BJ (cell line): ENCODE data around the gene RUNX2. TPM values are rescaled to one million over a fixed set of nuclear protein-coding genes. Genes with fewer than 3 reads are reported as not detected.

Experiments
- CTCF ChIA-PET: fragments of 350-600 bp; formaldehyde crosslinking; extraction: SDS; loops from one replicate; lab custom pipeline; 2021; ENCODE audit warnings: antibody characterized with exemption, inconsistent platforms; lab: Yijun Ruan, JAX
- POLR2A ChIA-PET: fragments of 300-600 bp; sonication (Branson Sonifier 250); formaldehyde crosslinking; extraction: SDS; loops from one replicate; lab custom pipeline; 2021; ENCODE audit warnings: antibody characterized with exemption; lab: Charles Lee
- DNase-seq: peaks from one replicate; pipeline ENCODE4 v3.0.0-alpha.2; 2011; ENCODE audit warnings: low read depth
- H3K27me3 ChIP-seq: 2 replicates; pipeline ENCODE4 v1.6.0; 2011; ENCODE audit warnings: low read length; ENCODE audit not compliant: control insufficient read depth, insufficient read depth
- H3K36me3 ChIP-seq: 2 replicates; pipeline ENCODE4 v1.5.1; 2011; ENCODE audit warnings: low read length; ENCODE audit not compliant: control insufficient read depth, insufficient read depth
- H3K4me3 ChIP-seq: 2 replicates; pipeline ENCODE4 v1.5.1; 2011; ENCODE audit warnings: low read depth, mild to moderate bottlenecking, control low read depth, low read length
- CTCF ChIP-seq: IDR thresholded peaks from 2 replicates; pipeline ENCODE4 v1.5.1; 2011; ENCODE audit warnings: low read depth, mild to moderate bottlenecking, control low read depth, inconsistent platforms, low read length, moderate library complexity; ENCODE audit not compliant: insufficient read depth
- polyA plus RNA-seq: library from polyadenylated mRNA; depleted of rRNA; stranded (reverse); fragments of >200 nt; gene quantifications from 2 replicates; pipeline ENCODE4 v1.2.3, GENCODE V29; 2011

Gene RUNX2
- polyA plus RNA-seq, 1 experiment: 1.5 TPM

- H3K36me3 ChIP-seq: no peaks in the 10 kb centered on the region
- CTCF ChIA-PET: interaction anchor here (0.7 to 3.8 kb wide), 8 partner anchors 24 to 946 kb away, joined by 3 to 16 read pairs (median 4); no protein-coding TSS in a partner anchor
- H3K27me3 ChIP-seq: no peaks in the 10 kb centered on the region
- POLR2A ChIA-PET: no interaction called here
- TF ChIP-seq CTCF: peak; percentile 60
- DNase-seq: no peak
- peak overlapping the region; percentile 57 for H3K4me3 ChIP-seq
These were observed 93.8 kb downstream of the RUNX2 start for GRCh38 chr6:45421709-45422502.

GRCh38 chr6:45422503-45423110 is 94.5 kb downstream of the RUNX2 start:
- DNase-seq: no peak
- H3K4me3 ChIP-seq: peak overlapping the region; percentile 57
- ChIA-PET CTCF (interaction anchor here (0.7 to 3.8 kb wide), 5 partner anchors 24 to 947 kb away, joined by 3 to 16 read pairs (median 4); no protein-coding TSS in a partner anchor), POLR2A (no interaction called here)
- TF ChIP-seq CTCF: no peak
- H3K36me3 ChIP-seq: no peaks in the 10 kb centered on the region
- no peaks in the 10 kb centered on the region for H3K27me3 ChIP-seq

- CTCF ChIA-PET: interaction anchor here (3.8 kb wide), 1 partner anchor 948 kb away, joined by 16 read pairs; no protein-coding TSS in a partner anchor
- peak overlapping the region; percentile 57 for H3K4me3 ChIP-seq
- no peaks in the 10 kb centered on the region for H3K36me3 ChIP-seq
- DNase-seq: no peak
- H3K27me3 ChIP-seq: no peaks in the 10 kb centered on the region
- TF ChIP-seq CTCF: no peak
- POLR2A ChIA-PET: interaction anchor here (0.6 kb wide), 1 partner anchor 241 kb away, joined by 3 read pairs; no protein-coding TSS in a partner anchor
These were observed 95.1 kb downstream of the RUNX2 start for GRCh38 chr6:45423111-45423823.

- POLR2A ChIA-PET: interaction anchor here (0.6 kb wide), 1 partner anchor 240 kb away, joined by 3 read pairs; no protein-coding TSS in a partner anchor
- DNase-seq: no peak
- H3K4me3 ChIP-seq: peak overlapping the region; percentile 57
- CTCF ChIA-PET: interaction anchor here (1.9 kb wide), 1 partner anchor 291 kb away, joined by 6 read pairs; no protein-coding TSS in a partner anchor
- no peak for TF ChIP-seq CTCF
- H3K36me3 ChIP-seq: no peaks in the 10 kb centered on the region
- no peaks in the 10 kb centered on the region for H3K27me3 ChIP-seq
These were observed 95.8 kb downstream of the RUNX2 start for GRCh38 chr6:45423824-45424450.
